ENCODE data around the gene SPEM3.
"Not testable (repeated sequence)": the region's sequence is repeated elsewhere in the genome, so short reads cannot be mapped to it uniquely, and the experiment has no call there.

SPEM3 gene

DNA sequence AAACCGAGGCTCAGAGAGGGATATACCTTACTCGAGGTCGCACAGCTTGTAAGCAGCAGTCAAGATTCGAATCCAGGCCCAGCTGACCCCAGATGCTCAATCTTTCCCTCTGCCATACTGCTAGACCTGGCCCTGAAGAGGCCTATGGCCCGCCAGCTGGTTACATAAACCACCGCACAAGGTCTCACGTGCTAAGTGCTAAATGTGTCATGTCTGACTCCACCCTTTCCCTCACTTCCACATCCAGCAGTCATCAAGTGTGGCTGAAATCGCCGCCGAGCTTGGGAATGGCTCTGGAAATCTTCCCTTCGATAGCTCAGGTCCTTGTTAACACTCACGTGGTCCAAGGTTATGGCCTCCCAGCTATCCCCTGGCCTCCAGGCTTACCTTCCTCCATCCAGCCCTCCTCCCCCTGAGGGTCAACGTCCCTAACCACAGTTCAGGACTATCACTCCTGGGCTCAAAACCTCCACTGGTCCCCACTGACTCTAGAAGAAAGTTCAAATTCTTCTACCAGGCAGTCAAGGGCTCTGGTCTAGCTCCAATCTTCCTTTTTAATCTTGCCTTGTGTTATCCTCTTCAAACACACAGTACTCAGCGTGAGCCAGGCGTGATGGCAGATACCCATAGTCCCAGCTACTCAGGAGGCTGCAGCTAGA, 47.2 kb downstream of the SPEM3 start:
- no peak for DNase-seq

- no peak for DNase-seq
Measured at GRCh38 chr17:7476494-7476893, 47.8 kb downstream of the SPEM3 start.

DNA sequence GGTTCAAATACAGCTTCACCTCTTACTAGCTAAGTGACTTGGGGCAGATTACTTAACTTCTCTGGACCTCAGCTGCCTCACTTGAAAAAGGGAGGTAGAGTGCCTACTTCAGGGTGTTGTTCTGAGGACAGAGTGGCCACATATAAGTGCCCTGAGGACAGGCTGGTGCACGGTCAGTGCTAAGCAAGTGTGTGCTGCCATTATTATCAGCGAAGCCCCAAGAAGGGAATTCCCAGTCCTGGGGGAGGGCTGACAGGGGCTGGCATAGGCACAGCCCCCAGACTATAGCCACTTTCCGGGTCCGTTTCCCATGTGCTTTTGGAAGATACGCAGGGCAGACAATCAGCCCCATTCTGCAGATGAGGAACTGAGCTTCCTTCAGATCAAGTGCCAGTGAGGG, 48.3 kb downstream of the SPEM3 start:
- no peak for DNase-seq

GRCh38 chr17:7477392-7478275, 49.0 kb downstream of the SPEM3 start:
- peak in 1 of 3 experiments; percentile 20 for DNase-seq

DNA sequence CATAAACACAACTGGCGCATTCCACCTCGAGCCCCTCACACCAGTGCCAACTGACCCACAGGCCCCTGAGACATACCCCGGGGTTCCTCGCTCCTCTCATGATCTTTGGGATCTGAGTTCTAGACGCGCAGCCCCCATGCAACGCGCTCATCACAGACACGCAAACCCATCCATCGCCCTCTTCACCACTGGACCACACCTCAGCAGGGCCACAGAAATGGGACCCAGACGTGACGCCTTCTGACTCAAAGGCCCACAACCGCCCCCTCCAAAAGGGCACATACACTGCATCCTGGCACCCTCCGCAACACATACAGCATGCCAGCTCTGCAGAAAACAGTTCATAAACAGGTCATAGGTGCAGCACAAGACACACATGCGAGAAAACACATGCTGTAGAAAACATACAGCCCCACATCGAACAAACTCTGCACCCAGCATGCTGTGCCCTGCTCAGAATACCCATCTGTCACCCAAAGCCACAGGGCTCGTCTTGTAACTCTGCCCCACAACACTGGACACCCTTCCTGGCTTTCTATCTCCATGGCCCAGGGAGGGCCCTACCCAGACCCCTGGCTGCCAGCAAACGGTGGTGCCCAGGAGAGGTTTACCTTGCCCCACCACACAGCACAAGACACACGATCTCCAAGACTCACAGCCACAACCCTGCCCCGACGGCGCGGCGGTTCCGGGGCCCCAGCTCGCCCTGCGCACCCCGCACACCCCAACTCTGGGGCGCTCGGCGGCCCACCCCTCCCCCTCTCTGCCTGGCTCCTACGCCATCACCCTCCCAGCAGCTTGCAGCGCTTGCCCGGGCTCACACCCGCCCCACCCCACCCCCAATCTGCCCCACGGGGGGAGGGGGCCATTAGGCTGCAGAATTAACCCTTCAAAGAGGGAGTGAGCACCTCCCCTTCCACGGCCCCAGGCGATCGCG, 49.9 kb downstream of the SPEM3 start:
- peak in 2 of 3 experiments; percentile 40 to 47 for DNase-seq

DNA sequence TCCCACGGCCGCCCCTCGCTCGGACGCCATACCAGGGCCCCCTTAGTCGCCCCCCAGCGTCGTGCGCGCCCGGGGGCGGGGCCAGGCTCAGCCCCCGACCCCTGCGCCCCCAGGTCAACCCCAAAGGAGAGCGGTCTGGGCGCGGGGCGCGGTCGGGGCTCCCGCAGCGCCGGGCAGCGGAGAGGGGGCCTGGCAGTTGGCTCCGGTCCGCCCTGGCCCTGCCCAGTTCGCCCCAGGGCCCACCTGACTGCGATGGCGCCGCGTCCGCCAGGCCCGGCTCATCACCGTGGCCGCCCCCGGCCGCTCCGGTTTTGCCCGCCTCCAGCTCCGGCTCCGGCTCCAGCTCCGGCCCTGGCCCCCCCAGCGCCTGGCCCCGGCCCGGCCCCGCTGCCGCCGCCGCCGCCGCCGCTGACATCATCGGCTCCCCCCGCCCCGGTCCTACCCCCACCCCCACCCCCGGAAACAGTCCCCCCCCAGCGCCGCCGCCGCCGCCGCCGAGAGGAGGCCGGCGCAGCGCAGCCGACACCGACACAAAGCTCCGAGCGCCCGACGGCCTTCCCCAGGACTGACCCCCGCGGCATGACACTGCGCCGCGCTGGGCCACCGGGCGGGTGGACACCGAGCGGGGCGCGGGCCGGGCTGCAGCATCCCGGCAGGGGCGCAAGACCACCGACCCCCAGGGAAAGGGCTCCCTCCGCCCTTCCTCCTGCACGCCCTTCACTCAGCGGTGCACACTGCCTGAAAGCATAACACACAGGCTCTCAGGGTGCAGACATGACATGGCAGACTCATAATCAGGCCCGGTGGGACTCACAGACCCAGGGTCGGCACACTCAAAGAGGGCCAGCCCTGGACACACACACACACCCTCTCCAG, 50.8 kb downstream of the SPEM3 start, which contains the start of gene ZBTB4:
TSS of gene ZBTB4 (minus strand) at position 419 of the 876 bp plus-strand sequence. CDS start 12,830 bp downstream, outside the sequence.
- DNase-seq: peak; percentile 3 to 57 (median 53)

DNA sequence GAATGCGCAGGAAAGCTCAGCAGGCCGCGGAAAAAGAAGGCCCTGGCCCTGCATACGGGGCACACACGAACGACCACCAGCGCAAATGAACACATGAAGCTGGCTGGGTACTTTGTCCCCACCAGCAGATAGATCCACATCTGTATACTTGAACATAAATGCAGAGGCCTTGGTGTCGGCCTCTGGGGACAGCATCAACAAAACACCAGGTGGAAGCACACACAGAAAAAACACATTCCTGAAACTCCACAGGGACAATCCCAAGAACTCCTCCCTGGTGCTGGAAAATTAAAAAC, 51.4 kb downstream of the SPEM3 start:
- DNase-seq: no peak

DNA sequence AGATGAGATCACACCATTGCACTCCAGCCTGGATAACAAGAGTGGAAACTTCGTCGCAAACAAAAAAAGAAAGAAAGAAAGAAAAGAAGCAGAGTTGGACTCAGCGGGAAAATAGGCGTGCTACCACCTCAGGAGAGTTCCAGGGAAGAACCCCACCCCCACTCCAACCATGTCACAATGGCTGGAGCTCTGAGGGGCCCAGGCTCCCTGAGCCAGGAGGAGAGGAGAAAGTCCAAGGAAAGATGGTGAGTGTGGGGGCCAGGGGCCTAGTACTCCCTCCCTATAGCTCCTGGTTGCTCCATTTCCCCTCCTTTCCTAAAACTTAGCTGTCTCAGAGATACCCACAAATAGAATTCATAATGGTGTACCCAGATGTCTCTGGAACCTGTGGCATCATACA, 52.6 kb downstream of the SPEM3 start, which contains the start of gene SLC35G6:
TSS of gene SLC35G6 (plus strand) at position 172 of the 400 bp plus-strand sequence. CDS start at position 243, 71 bp downstream.
- not testable (repeated sequence) for DNase-seq

GRCh38 chr17:7481842-7482741, 53.4 kb downstream of the SPEM3 start:
- not testable (repeated sequence) for DNase-seq
